ENCODE data around the gene SHROOM2. TPM values are rescaled to one million over a fixed set of nuclear protein-coding genes. Genes with fewer than 3 reads are reported as not detected.

The SHROOM2 gene
- total and polyA plus RNA-seq, 7 donors = 0.05 to 0.47 (median 0.12) TPM

- H3K27ac ChIP-seq = no peak overlapping the region
- ATAC-seq = no peak
- 84 to 90% (median 88%) methylated on average over 4 of the region's 4 CpGs for WGBS, 3 donors
Measured at GRCh38 chrX:9913146-9913433, 126.9 kb downstream of the SHROOM2 start.

GRCh38 chrX:9917861-9918260 lies 131.6 kb downstream of the SHROOM2 start:
- no peak for DNase-seq
- 72 to 87% (median 79%) methylated on average over 5 of the region's 5 CpGs for WGBS, 3 donors
- Histone ChIP-seq H3K4me1 (no peaks in the 10 kb centered on the region), H3K4me3 (no peak overlapping the region), H3K9me3 (no peaks in the 10 kb centered on the region), H3K27me3 (ENCODE audit: insufficient read depth in 3 of 3, low read length in 2 of 3) (peaks cover 0 to 2% (median 0%) of the 10 kb centered on the region in 3 donors), H3K27ac (no peak overlapping the region), H3K36me3 (ENCODE audit: insufficient read depth in 1 of 2, low read depth in 1 of 2) (no peaks in the 10 kb centered on the region)
- ATAC-seq = no peak
- TF ChIP-seq CTCF (IDR thresholded peaks at IDR 0.05) = no peak
- intact Hi-C loops (cut with DNase I) = no loop called here

More at GRCh38 chrX:9913146-9913433, 126.9 kb downstream of the SHROOM2 start:
- DNase-seq = no peak
- Histone ChIP-seq H3K4me3 (no peak overlapping the region), H3K27me3 (ENCODE audit: insufficient read depth in 3 of 3, low read length in 2 of 3) (peaks cover 0 to 6% (median 0%) of the 10 kb centered on the region in 3 donors), H3K9me3 (no peaks in the 10 kb centered on the region), H3K36me3 (ENCODE audit: insufficient read depth in 1 of 2, low read depth in 1 of 2) (no peaks in the 10 kb centered on the region), H3K4me1 (no peaks in the 10 kb centered on the region)
- no peak for TF ChIP-seq CTCF (IDR thresholded peaks at IDR 0.05)
- intact Hi-C loops (cut with DNase I) = no loop called here

- DNase-seq (no peak), ATAC-seq (no peak)
- intact Hi-C loops (cut with DNase I) = no loop called here
- Histone ChIP-seq H3K9me3 (no peaks in the 10 kb centered on the region), H3K27me3 (ENCODE audit: insufficient read depth in 3 of 3, low read length in 2 of 3) (peaks cover 0 to 2% (median 0%) of the 10 kb centered on the region in 3 donors), H3K27ac (no peak overlapping the region), H3K36me3 (ENCODE audit: insufficient read depth in 1 of 2, low read depth in 1 of 2) (no peaks in the 10 kb centered on the region), H3K4me3 (no peak overlapping the region), H3K4me1 (no peaks in the 10 kb centered on the region)
- WGBS, 3 donors = 81 to 96% (median 93%) methylated on average over 3 of the region's 3 CpGs
- no peak for TF ChIP-seq CTCF (IDR thresholded peaks at IDR 0.05)
Measured at GRCh38 chrX:9919632-9920172, 133.5 kb downstream of the SHROOM2 start.

- Histone ChIP-seq H3K36me3 (ENCODE audit: insufficient read depth in 1 of 2, low read depth in 1 of 2) (no peaks in the 10 kb centered on the region), H3K27ac (no peak overlapping the region), H3K4me3 (no peak overlapping the region), H3K4me1 (no peaks in the 10 kb centered on the region), H3K9me3 (no peaks in the 10 kb centered on the region), H3K27me3 (ENCODE audit: insufficient read depth in 3 of 3, low read length in 2 of 3) (no peaks in the 10 kb centered on the region)
- ATAC-seq (no peak), DNase-seq (no peak)
- 86 to 95% (median 93%) methylated on average over 5 of the region's 5 CpGs for WGBS, 3 donors
- no peak for TF ChIP-seq CTCF (IDR thresholded peaks at IDR 0.05)
- intact Hi-C loops (cut with DNase I) = no loop called here
Measured at GRCh38 chrX:9921407-9921806, 135.2 kb downstream of the SHROOM2 start.

- Histone ChIP-seq H3K27me3 (ENCODE audit: insufficient read depth in 3 of 3, low read length in 2 of 3) (no peaks in the 10 kb centered on the region), H3K4me1 (no peaks in the 10 kb centered on the region), H3K27ac (no peak overlapping the region), H3K36me3 (ENCODE audit: insufficient read depth in 1 of 2, low read depth in 1 of 2) (no peaks in the 10 kb centered on the region), H3K4me3 (no peak overlapping the region), H3K9me3 (no peaks in the 10 kb centered on the region)
- ATAC-seq = no peak
- no peak for DNase-seq
- 82 to 86% (median 84%) methylated on average over 5 of the region's 5 CpGs for WGBS, 3 donors
- no peak for TF ChIP-seq CTCF (IDR thresholded peaks at IDR 0.05)
- intact Hi-C loops (cut with DNase I) = no loop called here
Measured at GRCh38 chrX:9923357-9923756, 137.1 kb downstream of the SHROOM2 start.

Data from psoas muscle (tissue), 8 donors.